ENCODE results near the gene TMEM214. TPM values are rescaled to one million over a fixed set of nuclear protein-coding genes. Genes with fewer than 3 reads are reported as not detected.

TMEM214 gene
- total RNA-seq, 1 donor: 71.6 TPM

DNA sequence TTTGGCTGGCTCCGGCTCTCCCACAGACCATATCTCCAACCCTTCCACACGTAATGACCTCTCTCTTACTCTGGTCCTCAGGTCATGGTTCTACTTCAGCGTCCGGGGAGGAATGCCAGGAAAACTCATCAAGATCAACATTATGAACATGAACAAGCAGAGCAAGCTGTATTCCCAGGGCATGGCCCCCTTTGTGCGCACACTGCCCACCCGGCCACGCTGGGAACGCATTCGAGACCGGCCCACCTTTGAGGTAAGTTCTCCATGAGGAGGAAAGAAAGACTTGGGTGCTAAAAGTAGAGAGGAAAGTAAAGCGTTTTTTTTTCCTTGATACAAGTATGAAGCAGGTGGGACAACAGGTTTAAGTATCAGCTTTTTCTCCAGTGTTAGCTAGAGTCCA is 20.6 kb downstream of the TMEM214 start:
- no peak overlapping the region for H3K4me3 ChIP-seq (ENCODE audit: low read depth, low read length)
- TF ChIP-seq, protein P1, sequence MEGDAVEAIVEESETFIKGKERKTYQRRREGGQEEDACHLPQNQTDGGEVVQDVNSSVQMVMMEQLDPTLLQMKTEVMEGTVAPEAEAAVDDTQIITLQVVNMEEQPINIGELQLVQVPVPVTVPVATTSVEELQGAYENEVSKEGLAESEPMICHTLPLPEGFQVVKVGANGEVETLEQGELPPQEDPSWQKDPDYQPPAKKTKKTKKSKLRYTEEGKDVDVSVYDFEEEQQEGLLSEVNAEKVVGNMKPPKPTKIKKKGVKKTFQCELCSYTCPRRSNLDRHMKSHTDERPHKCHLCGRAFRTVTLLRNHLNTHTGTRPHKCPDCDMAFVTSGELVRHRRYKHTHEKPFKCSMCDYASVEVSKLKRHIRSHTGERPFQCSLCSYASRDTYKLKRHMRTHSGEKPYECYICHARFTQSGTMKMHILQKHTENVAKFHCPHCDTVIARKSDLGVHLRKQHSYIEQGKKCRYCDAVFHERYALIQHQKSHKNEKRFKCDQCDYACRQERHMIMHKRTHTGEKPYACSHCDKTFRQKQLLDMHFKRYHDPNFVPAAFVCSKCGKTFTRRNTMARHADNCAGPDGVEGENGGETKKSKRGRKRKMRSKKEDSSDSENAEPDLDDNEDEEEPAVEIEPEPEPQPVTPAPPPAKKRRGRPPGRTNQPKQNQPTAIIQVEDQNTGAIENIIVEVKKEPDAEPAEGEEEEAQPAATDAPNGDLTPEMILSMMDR (IDR thresholded peaks at IDR 0.05; ENCODE audit: insufficient read depth, low read length): no peak
- no peak for DNase-seq (ENCODE audit: low read depth)

DNA sequence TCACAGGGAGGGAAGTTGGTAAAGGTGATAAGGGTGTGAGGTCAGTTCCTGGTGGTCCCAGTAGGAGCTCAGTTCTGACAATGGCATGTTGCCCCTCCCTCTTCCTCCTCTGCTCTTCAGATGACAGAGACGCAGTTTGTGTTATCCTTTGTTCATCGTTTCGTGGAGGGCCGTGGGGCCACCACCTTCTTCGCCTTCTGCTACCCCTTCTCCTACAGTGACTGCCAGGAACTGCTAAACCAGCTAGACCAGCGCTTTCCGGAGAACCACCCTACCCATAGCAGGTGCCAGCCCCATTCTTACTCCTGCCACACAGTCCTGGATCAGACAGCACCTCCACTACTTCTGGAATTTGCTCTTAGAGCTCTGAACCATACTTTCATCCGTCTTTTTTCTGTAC is 21.0 kb downstream of the TMEM214 start:
- TF ChIP-seq, protein P1 (IDR thresholded peaks at IDR 0.05; ENCODE audit: insufficient read depth, low read length): no peak
- DNase-seq (ENCODE audit: low read depth): no peak
- no peak overlapping the region for H3K4me3 ChIP-seq (ENCODE audit: low read depth, low read length)

DNA sequence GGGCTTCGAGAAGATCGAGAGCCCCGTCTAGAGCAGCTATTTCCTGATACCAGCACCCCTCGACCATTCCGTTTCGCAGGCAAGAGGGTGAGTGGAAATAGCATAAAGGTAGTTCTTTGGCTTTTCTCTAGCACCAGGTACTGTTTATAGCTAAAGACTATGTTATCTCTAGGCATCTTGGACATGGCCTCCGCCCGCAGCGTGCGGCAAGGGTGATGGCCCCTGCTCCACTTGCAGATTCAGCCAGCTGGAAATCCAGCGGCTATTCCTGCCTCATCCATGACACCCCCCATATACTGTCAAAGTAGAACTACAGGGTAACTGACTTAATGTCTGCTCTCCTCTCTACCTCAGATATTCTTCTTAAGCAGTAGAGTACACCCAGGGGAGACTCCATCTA is 22.0 kb downstream of the TMEM214 start:
- DNase-seq (ENCODE audit: low read depth): no peak
- no peak overlapping the region for H3K4me3 ChIP-seq (ENCODE audit: low read depth, low read length)
- TF ChIP-seq, protein P1 (IDR thresholded peaks at IDR 0.05; ENCODE audit: insufficient read depth, low read length): no peak

DNA sequence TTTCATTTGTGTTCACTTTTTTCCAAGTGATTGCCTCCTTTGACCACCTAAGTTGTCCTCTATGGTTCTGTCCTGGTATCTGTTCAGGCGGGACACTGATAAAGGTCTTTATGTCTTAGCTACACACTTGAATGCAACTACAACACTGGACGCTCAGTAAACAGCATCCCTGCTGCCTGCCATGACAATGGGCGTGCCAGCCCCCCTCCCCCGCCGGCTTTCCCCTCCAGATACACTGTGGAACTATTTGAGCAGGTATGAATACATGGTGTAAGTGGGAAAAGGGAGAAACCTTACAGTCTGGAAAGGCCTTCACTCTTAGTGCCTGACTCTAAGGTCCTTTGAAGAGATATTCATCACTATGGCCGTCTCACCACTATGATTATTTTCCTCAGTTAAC is 24.4 kb downstream of the TMEM214 start:
- no peak for DNase-seq (ENCODE audit: low read depth)
- no peak overlapping the region for H3K4me3 ChIP-seq (ENCODE audit: low read depth, low read length)
- TF ChIP-seq, protein P1 (IDR thresholded peaks at IDR 0.05; ENCODE audit: insufficient read depth, low read length): no peak

DNA sequence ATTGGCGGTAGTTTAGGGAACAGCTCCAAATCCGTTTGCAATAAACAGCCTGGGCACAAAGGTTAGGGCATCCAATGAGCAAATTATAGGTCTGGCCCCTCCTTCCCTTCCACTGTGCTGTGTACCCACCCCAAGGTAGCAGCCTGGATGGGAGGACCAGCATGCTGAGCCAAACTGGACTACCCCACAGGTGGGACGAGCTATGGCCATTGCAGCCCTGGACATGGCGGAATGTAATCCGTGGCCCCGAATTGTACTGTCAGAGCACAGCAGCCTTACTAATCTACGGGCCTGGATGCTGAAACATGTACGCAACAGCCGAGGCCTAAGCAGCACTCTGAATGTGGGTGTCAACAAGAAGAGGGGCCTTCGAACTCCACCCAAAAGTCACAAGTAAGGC is 25.4 kb downstream of the TMEM214 start:
- TF ChIP-seq, protein P1 (IDR thresholded peaks at IDR 0.05; ENCODE audit: insufficient read depth, low read length): no peak
- no peak for DNase-seq (ENCODE audit: low read depth)
- H3K4me3 ChIP-seq (ENCODE audit: low read depth, low read length): no peak overlapping the region

DNA sequence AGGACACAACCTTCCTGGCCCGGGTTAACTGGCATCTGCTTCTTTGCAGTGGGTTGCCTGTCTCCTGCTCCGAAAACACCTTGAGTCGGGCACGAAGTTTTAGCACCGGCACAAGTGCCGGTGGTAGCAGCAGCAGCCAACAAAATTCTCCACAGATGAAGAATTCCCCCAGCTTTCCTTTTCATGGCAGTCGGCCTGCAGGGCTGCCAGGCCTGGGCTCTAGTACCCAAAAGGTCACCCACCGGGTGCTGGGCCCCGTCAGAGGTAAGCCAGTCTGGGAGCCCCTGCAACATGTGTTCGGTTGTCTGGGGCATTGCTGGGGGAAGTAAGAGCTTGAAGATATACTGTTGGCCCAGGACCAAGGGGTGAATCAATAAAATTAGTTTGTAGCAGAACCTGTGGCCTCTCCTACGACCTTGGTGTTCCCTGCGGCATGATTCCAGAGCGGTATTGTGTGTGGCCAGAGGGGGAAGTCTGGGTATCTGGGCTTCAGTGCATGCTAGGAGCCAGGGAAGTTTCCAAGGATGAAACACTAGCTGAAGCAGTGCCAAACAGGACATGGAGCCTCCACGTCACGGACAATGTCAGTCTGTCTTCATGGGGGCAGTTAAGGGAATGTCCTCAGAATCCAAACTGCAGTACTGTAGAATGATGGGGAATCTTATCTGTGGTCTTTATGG is 26.5 kb downstream of the TMEM214 start:
- no peak overlapping the region for H3K4me3 ChIP-seq (ENCODE audit: low read depth, low read length)
- DNase-seq (ENCODE audit: low read depth): no peak
- TF ChIP-seq, protein P1 (IDR thresholded peaks at IDR 0.05; ENCODE audit: insufficient read depth, low read length): no peak

DNA sequence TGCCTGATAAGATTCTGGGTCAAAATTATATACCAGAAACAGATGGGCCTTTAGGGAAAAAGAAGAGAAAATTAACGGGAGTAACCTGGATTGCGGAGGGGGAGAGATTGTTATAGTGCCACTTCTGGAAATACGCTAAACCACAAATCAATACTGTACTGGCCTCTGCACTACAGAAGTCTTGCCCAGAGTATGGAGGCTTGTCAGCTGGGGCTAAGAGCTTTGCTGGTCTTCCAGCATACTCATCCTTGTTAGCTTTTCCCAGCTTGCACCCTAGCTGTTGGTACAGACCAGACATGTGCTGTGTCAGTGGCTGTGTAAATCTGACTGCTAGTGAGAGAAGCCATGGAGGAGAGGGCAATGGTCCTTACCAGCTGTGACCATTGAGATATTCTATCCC is 27.6 kb downstream of the TMEM214 start:
- no peak overlapping the region for H3K4me3 ChIP-seq (ENCODE audit: low read depth, low read length)
- no peak for DNase-seq (ENCODE audit: low read depth)
- TF ChIP-seq, protein P1 (IDR thresholded peaks at IDR 0.05; ENCODE audit: insufficient read depth, low read length): no peak

All from fibroblast of the aortic adventitia (primary cell).